WTC11 (cell line): ENCODE results near the gene UBE2V1. TPM values are rescaled to one million over a fixed set of nuclear protein-coding genes. Genes with fewer than 3 reads are reported as not detected.

Experiments
- ATAC-seq: fragments of 200-7000 bp; cut with Tn5 transposase; 2 replicates; pipeline ENCODE4 v1.10.0; 2021; ENCODE audit warnings: mild to moderate bottlenecking, moderate library complexity
- CTCF ChIA-PET: fragments of 300-600 bp; sonication (Branson Sonifier 250); formaldehyde crosslinking; loops from one replicate; lab custom pipeline; 2021; ENCODE audit warnings: antibody characterized with exemption; lab: Charles Lee
- POLR2A ChIA-PET: fragments of 350-600 bp; sonication (Branson Sonifier 250); formaldehyde crosslinking; loops from one replicate; lab custom pipeline; 2021; ENCODE audit warnings: antibody characterized with exemption; lab: Charles Lee
- DNase-seq: peaks from one replicate; pipeline ENCODE4 v3.0.0; 2021; ENCODE audit warnings: low spot score
- H3K27ac Mint-ChIP-seq: 2 replicates; pipeline ENCODE4 v1.8.0; 2021; ENCODE audit warnings: mixed read lengths
- H3K27me3 Mint-ChIP-seq: 2 replicates; pipeline ENCODE4 v1.8.0; 2021; ENCODE audit warnings: low read depth, mild to moderate bottlenecking, moderate library complexity, mixed read lengths
- H3K36me3 Mint-ChIP-seq: 2 replicates; pipeline ENCODE4 v1.8.0; 2021; ENCODE audit warnings: mixed read lengths
- H3K4me1 Mint-ChIP-seq: 2 replicates; pipeline ENCODE4 v1.8.0; 2022; ENCODE audit warnings: mixed read lengths
- H3K4me3 Mint-ChIP-seq: 2 replicates; pipeline ENCODE4 v1.8.0; 2021; ENCODE audit warnings: mild to moderate bottlenecking, moderate library complexity, mixed read lengths
- H3K9me3 Mint-ChIP-seq: 2 replicates; pipeline ENCODE4 v1.8.0; 2021; ENCODE audit warnings: mixed read lengths
- CREB1 ChIP-seq: sonication (generic); formaldehyde crosslinking; IDR thresholded peaks from 2 replicates; pipeline ENCODE4 v1.8.0; 2023; ENCODE audit warnings: mild to moderate bottlenecking, missing genetic modification reagents
- FOXK1 ChIP-seq: sonication (generic); formaldehyde crosslinking; IDR thresholded peaks from 2 replicates; pipeline ENCODE4 v1.8.0; 2022; ENCODE audit warnings: mild to moderate bottlenecking, moderate library complexity, missing genetic modification reagents
- FOXP1 ChIP-seq: sonication (generic); formaldehyde crosslinking; IDR thresholded peaks from 2 replicates; pipeline ENCODE4 v1.8.0; 2022; ENCODE audit warnings: missing genetic modification reagents, mild to moderate bottlenecking, moderate library complexity, borderline replicate concordance
- GABPB1 ChIP-seq: sonication (generic); formaldehyde crosslinking; IDR thresholded peaks from 2 replicates; pipeline ENCODE4 v1.8.1; 2023; ENCODE audit warnings: mild to moderate bottlenecking, missing genetic modification reagents
- GTF2I ChIP-seq: fragments of 250-450 bp; sonication (Bioruptor Pico); conservative IDR thresholded peaks from 2 replicates; pipeline ENCODE4 v1.4.0; 2021; ENCODE audit warnings: mild to moderate bottlenecking
- NFE2L1 ChIP-seq: sonication (generic); formaldehyde crosslinking; IDR thresholded peaks from 2 replicates; pipeline ENCODE4 v1.8.1; 2023; ENCODE audit warnings: missing genetic modification reagents
- OVOL2 ChIP-seq: fragments of 250-450 bp; sonication (Bioruptor Pico); IDR thresholded peaks from 2 replicates; pipeline ENCODE4 v1.9.0; 2021; ENCODE audit warnings: mild to moderate bottlenecking, borderline replicate concordance
- SOX15 ChIP-seq: fragments of 250-450 bp; sonication (Bioruptor Pico); IDR thresholded peaks from 2 replicates; pipeline ENCODE4 v1.9.0; 2021; ENCODE audit warnings: mild to moderate bottlenecking
- TCF7 ChIP-seq: sonication (generic); formaldehyde crosslinking; IDR thresholded peaks from 2 replicates; pipeline ENCODE4 v1.8.0; 2022; ENCODE audit warnings: mild to moderate bottlenecking, low read depth, missing genetic modification reagents, moderate library complexity
- ZNF121 ChIP-seq: sonication (generic); formaldehyde crosslinking; IDR thresholded peaks from 2 replicates; pipeline ENCODE4 v1.8.0; 2023; ENCODE audit warnings: missing genetic modification reagents
- ZNF281 ChIP-seq: sonication (generic); formaldehyde crosslinking; IDR thresholded peaks from 2 replicates; pipeline ENCODE4 v1.8.0; 2023; ENCODE audit warnings: mild to moderate bottlenecking, missing genetic modification reagents
- ZNF396 ChIP-seq: fragments of 250-450 bp; sonication (Bioruptor Pico); IDR thresholded peaks from 2 replicates; pipeline ENCODE4 v1.8.0; 2021; ENCODE audit warnings: mild to moderate bottlenecking, moderate library complexity, borderline replicate concordance
- ZNF423 ChIP-seq: fragments of 250-450 bp; sonication (Bioruptor Pico); IDR thresholded peaks from 2 replicates; pipeline ENCODE4 v2.1.2; 2022; ENCODE audit warnings: mild to moderate bottlenecking, moderate library complexity
- ZNF671 ChIP-seq: fragments of 250-450 bp; sonication (Bioruptor Pico); IDR thresholded peaks from 2 replicates; pipeline ENCODE4 v1.8.0; 2021; ENCODE audit warnings: mild to moderate bottlenecking
- total RNA-seq: library from RNA; stranded (reverse); gene quantifications from 3 replicates; pipeline ENCODE4 v1.2.3, GENCODE V29; 2021
- TF ChIP-seq, protein P1 (sequence below): sonication (generic); formaldehyde crosslinking; IDR thresholded peaks from 2 replicates; pipeline ENCODE4 v1.8.0; 2022; ENCODE audit warnings: mild to moderate bottlenecking, missing genetic modification reagents

UBE2V1 gene
- total RNA-seq, 1 experiment from 2014 or later: 144 TPM

- H3K27ac Mint-ChIP-seq: 0 out of 2 replicates have a peak overlapping the region, but pooled peaks have one; percentile 36
- peaks cover 54% of the 10 kb centered on the region for H3K4me1 Mint-ChIP-seq
- no peak for ATAC-seq
- CTCF ChIA-PET: interaction anchor here (1.7 to 3.0 kb wide), 5 partner anchors 9 to 35 kb away, joined by 5 to 13 read pairs (median 6); partner anchors contain the start of gene PEDS1
- no peak overlapping the region for H3K4me3 Mint-ChIP-seq
- POLR2A ChIA-PET: interaction anchor here (2.2 kb wide), 1 partner anchor 9 kb away, joined by 14 read pairs; the partner anchor contains the start of gene PEDS1
- H3K36me3 Mint-ChIP-seq: peaks cover 28% of the 10 kb centered on the region
- no peak for DNase-seq
- H3K27me3 Mint-ChIP-seq: no peaks in the 10 kb centered on the region
- H3K9me3 Mint-ChIP-seq: no peaks in the 10 kb centered on the region
- TF ChIP-seq ZNF671 (CRISPR knock-in tag): no peak
- peak; percentile 41 for TF ChIP-seq GABPB1 (CRISPR knock-in tag)
Observed at GRCh38 chr20:50144362-50144761, 31.4 kb upstream of the UBE2V1 start.

GRCh38 chr20:50142812-50143211 lies 29.9 kb upstream of the UBE2V1 start:
- H3K4me1 Mint-ChIP-seq: peaks cover 55% of the 10 kb centered on the region
- DNase-seq (peak; percentile 73), ATAC-seq (peak; percentile 92)
- no peaks in the 10 kb centered on the region for H3K27me3 Mint-ChIP-seq
- H3K36me3 Mint-ChIP-seq: peaks cover 25% of the 10 kb centered on the region
- POLR2A ChIA-PET: interaction anchor here (0.5 to 2.2 kb wide), 4 partner anchors 11 to 469 kb away, joined by 5 to 14 read pairs (median 7); partner anchors contain the start of gene PEDS1
- no peak for TF ChIP-seq ZNF281 (CRISPR knock-in tag)
- no peak for TF ChIP-seq ZNF121 (CRISPR knock-in tag)
- TF ChIP-seq NFE2L1 (CRISPR knock-in tag): 0 out of 2 replicates have a peak, but pooled peaks have one; percentile 38
- TF ChIP-seq, protein P1, sequence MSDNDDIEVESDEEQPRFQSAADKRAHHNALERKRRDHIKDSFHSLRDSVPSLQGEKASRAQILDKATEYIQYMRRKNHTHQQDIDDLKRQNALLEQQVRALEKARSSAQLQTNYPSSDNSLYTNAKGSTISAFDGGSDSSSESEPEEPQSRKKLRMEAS (CRISPR knock-in tag): peak; percentile 81
- peak; percentile 20; the same call in 1 of the 2 replicates for TF ChIP-seq CREB1 (CRISPR knock-in tag)
- peak; percentile 68; the same call in 1 of the 2 replicates for TF ChIP-seq ZNF423 (CRISPR knock-in tag)
- H3K27ac Mint-ChIP-seq: peak overlapping the region; percentile 99
- H3K9me3 Mint-ChIP-seq: no peaks in the 10 kb centered on the region
- H3K4me3 Mint-ChIP-seq: peak overlapping the region; percentile 43; the same call in 1 of the 2 replicates
- CTCF ChIA-PET: interaction anchor here (0.6 to 3.0 kb wide), 7 partner anchors 9 to 164 kb away, joined by 4 to 13 read pairs (median 6); partner anchors contain the start of gene PEDS1

- no peaks in the 10 kb centered on the region for H3K9me3 Mint-ChIP-seq
- no peak for DNase-seq
- ATAC-seq: no peak
- peaks cover 25% of the 10 kb centered on the region for H3K36me3 Mint-ChIP-seq
- H3K27ac Mint-ChIP-seq: peak overlapping the region; percentile 24
- ChIA-PET POLR2A (interaction anchor here (0.6 to 2.0 kb wide), 2 partner anchors 26 to 33 kb away, joined by 4 to 8 read pairs; no protein-coding TSS in a partner anchor), CTCF (interaction anchor here (1.0 to 3.0 kb wide), 5 partner anchors 8 to 163 kb away, joined by 5 to 13 read pairs (median 6); partner anchors contain the start of gene PEDS1)
- H3K4me1 Mint-ChIP-seq: peaks cover 46% of the 10 kb centered on the region
- H3K4me3 Mint-ChIP-seq: no peak overlapping the region
- no peaks in the 10 kb centered on the region for H3K27me3 Mint-ChIP-seq
- TF ChIP-seq SOX15 (CRISPR knock-in tag) (no peak), ZNF396 (CRISPR knock-in tag) (no peak), TCF7 (CRISPR knock-in tag) (no peak), FOXK1 (CRISPR knock-in tag) (no peak), ZNF423 (CRISPR knock-in tag) (no peak), GTF2I (no peak), FOXP1 (CRISPR knock-in tag) (no peak), OVOL2 (CRISPR knock-in tag) (no peak)
Observed at GRCh38 chr20:50141811-50142561, 29.0 kb upstream of the UBE2V1 start.
